K562 (cell line): ENCODE measurements around the gene AGPAT1. TPM values are rescaled to one million over a fixed set of nuclear protein-coding genes. Genes with fewer than 3 reads are reported as not detected.

ENCODE experiments used
- ATF7 ChIP-seq: fragments of 450-650 bp; IDR thresholded peaks from 2 replicates; pipeline ENCODE4 v1.7.1; 2014; ENCODE audit warnings: mild to moderate bottlenecking, moderate library complexity
- CBFB ChIP-seq: sonication (generic); formaldehyde crosslinking; IDR thresholded peaks from 2 replicates; pipeline ENCODE4 v1.4.0; 2020; ENCODE audit warnings: mild to moderate bottlenecking, missing genetic modification reagents
- CC2D1A ChIP-seq: fragments of 450-650 bp; IDR thresholded peaks from 2 replicates; pipeline ENCODE4 v1.6.1; 2017; ENCODE audit warnings: mild to moderate bottlenecking
- ETV6 ChIP-seq, 3 experiments: fragments of 150-350 bp in 1 of 3; sonication (generic) in 1 of 3; formaldehyde crosslinking in 1 of 3; IDR thresholded peaks; 2 replicates each; pipeline versions ENCODE4 v1.6.1 to v1.8.0; 2014 to 2022; ENCODE audit warnings: borderline replicate concordance in 2 of 3, low read depth in 2 of 3, antibody characterized with exemption in 1 of 3, low read length in 1 of 3, mild to moderate bottlenecking in 1 of 3, missing genetic modification reagents in 1 of 3
- EZH2 ChIP-seq: IDR thresholded peaks from 2 replicates; pipeline ENCODE4 v1.6.1; 2012; ENCODE audit warnings: low read depth, mild to moderate bottlenecking, inconsistent platforms, low read length, borderline replicate concordance
- NR1H2 ChIP-seq: sonication (generic); formaldehyde crosslinking; IDR thresholded peaks from 2 replicates; pipeline ENCODE4 v1.4.0; 2020; ENCODE audit warnings: mild to moderate bottlenecking, missing genetic modification reagents
- NR3C1 ChIP-seq: sonication (generic); formaldehyde crosslinking; IDR thresholded peaks from 2 replicates; pipeline ENCODE4 v1.8.1; 2022; ENCODE audit warnings: missing genetic modification reagents
- PTBP1 ChIP-seq: fragments of 200-400 bp; formaldehyde crosslinking; IDR thresholded peaks from 2 replicates; pipeline ENCODE4 v1.6.1; 2017; ENCODE audit warnings: low read depth, low read length
- RB1 ChIP-seq: fragments of 450-650 bp; IDR thresholded peaks from 2 replicates; pipeline ENCODE4 v1.6.1; 2017; ENCODE audit warnings: low read depth, mild to moderate bottlenecking
- ZBED1 ChIP-seq: IDR thresholded peaks from 2 replicates; pipeline ENCODE4 v1.6.1; 2014
- ZFX ChIP-seq: sonication (generic); formaldehyde crosslinking; IDR thresholded peaks from 2 replicates; pipeline ENCODE4 v1.8.0; 2022; ENCODE audit warnings: mild to moderate bottlenecking, missing genetic modification reagents, moderate library complexity
- ZKSCAN1 ChIP-seq: fragments of 150-350 bp; IDR thresholded peaks from 2 replicates; pipeline ENCODE4 v1.6.1; 2016; ENCODE audit warnings: low read depth, low read length
- ZKSCAN3 ChIP-seq: fragments of 250-450 bp; sonication (Bioruptor Pico); IDR thresholded peaks from 2 replicates; pipeline ENCODE4 v1.4.0; 2020
- ZNF212 ChIP-seq: fragments of 450-650 bp; formaldehyde crosslinking; IDR thresholded peaks from 2 replicates; pipeline ENCODE4 v1.4.0; 2020; ENCODE audit warnings: mild to moderate bottlenecking
- ZNF407 ChIP-seq: fragments of 450-650 bp; IDR thresholded peaks from 2 replicates; pipeline ENCODE4 v1.6.1; 2016; ENCODE audit warnings: low read depth
- ZNF77 ChIP-seq: fragments of 250-450 bp; sonication (Bioruptor Pico); IDR thresholded peaks from 2 replicates; pipeline ENCODE4 v1.5.0; 2020
- ZNF830 ChIP-seq: fragments of 250-450 bp; sonication (Bioruptor Pico); IDR thresholded peaks from 2 replicates; pipeline ENCODE4 v1.5.0; 2021; ENCODE audit warnings: mild to moderate bottlenecking
- ZSCAN29 ChIP-seq: fragments of 450-650 bp; IDR thresholded peaks from 2 replicates; pipeline ENCODE4 v1.6.1; 2017
- polyA plus RNA-seq, 8 experiments: library from polyadenylated mRNA; depleted of rRNA in 4 of 8; stranded (reverse) in 5 of 8; unstranded in 3 of 8; fragments of >200 nt; fragmentation: Nextera tagmentation in 2 of 8; fragmentation: Illumina TruSeq in 1 of 8; extraction: Ambion mirVana in 2 of 8; extraction: Trizol in 1 of 8; gene quantifications; 2 replicates each; pipeline versions ENCODE4 v1.2.1 to v1.2.3, GENCODE V29; 2011 to 2014; ENCODE audit warnings: inconsistent platforms in 1 of 8, missing spikeins in 1 of 8
- total RNA-seq, 7 experiments: library from RNA; depleted of rRNA in 6 of 7; stranded (reverse); fragments of >200 nt in 6 of 7; fragmentation: Illumina TruSeq in 2 of 7; extraction: Trizol in 2 of 7; gene quantifications; 2 replicates each; pipeline versions ENCODE4 v1.2.1 to v1.2.3, GENCODE V29; 2011 to 2021; ENCODE audit warnings: low replicate concordance in 1 of 7
- TF ChIP-seq, protein P1 (sequence below): fragments of 250-450 bp; sonication (Bioruptor Pico); IDR thresholded peaks from 2 replicates; pipeline ENCODE4 v1.4.0; 2020; ENCODE audit warnings: mild to moderate bottlenecking, moderate library complexity

The AGPAT1 gene
- total and polyA plus RNA-seq, 9 of the 15 experiments (the other 6 are each of a cell fraction or from before 2014, with no cell fraction given), result 37.9 to 176 (median 69.4) TPM

DNA sequence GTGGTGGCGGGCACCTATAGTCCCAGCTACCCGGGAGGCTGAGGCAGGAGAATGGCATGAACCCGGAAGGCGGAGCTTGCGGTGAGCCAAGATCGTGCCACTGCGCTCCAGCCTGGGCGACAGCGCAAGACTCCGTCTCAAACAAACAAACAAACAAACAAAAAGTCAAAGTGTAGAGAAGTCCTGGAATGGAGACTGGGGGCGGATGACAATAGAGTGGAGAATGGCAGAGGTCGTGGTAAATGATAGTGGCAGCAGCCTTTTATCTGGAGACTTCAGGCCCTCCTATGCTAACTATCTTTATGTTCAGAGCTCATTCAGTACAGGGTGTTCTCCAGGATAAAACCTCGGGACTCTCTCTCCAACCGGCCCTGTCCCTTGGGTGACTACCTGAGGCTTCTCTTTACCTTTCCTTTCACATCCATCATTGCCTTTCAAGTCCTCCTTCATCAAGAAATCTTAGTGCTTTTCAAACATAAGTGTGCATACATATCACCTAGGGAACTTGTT lies 44.4 kb downstream of the AGPAT1 start (continued):
- TF ChIP-seq ZNF407, result peak; percentile 50; the same call in 1 of the 2 replicates
- TF ChIP-seq EZH2, result peak; percentile 82; the same call in 1 of the 2 replicates
- TF ChIP-seq, protein P1, sequence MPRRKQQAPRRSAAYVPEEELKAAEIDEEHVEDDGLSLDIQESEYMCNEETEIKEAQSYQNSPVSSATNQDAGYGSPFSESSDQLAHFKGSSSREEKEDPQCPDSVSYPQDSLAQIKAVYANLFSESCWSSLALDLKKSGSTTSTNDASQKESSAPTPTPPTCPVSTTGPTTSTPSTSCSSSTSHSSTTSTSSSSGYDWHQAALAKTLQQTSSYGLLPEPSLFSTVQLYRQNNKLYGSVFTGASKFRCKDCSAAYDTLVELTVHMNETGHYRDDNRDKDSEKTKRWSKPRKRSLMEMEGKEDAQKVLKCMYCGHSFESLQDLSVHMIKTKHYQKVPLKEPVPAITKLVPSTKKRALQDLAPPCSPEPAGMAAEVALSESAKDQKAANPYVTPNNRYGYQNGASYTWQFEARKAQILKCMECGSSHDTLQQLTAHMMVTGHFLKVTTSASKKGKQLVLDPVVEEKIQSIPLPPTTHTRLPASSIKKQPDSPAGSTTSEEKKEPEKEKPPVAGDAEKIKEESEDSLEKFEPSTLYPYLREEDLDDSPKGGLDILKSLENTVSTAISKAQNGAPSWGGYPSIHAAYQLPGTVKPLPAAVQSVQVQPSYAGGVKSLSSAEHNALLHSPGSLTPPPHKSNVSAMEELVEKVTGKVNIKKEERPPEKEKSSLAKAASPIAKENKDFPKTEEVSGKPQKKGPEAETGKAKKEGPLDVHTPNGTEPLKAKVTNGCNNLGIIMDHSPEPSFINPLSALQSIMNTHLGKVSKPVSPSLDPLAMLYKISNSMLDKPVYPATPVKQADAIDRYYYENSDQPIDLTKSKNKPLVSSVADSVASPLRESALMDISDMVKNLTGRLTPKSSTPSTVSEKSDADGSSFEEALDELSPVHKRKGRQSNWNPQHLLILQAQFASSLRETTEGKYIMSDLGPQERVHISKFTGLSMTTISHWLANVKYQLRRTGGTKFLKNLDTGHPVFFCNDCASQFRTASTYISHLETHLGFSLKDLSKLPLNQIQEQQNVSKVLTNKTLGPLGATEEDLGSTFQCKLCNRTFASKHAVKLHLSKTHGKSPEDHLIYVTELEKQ, result no peak
- no peak for TF ChIP-seq NR3C1 (CRISPR knock-in tag)
- TF ChIP-seq ZBED1, result peak; percentile 80; the same call in 1 of the 2 replicates
- TF ChIP-seq ZNF77 (CRISPR knock-in tag), result no peak
- TF ChIP-seq ATF7, result peak; percentile 46
- TF ChIP-seq CBFB (CRISPR knock-in tag), result no peak; the same call in 1 of the 2 replicates
- TF ChIP-seq ETV6 (IDR thresholded peaks at IDR 0.05; ENCODE audit: borderline replicate concordance in 1 of 2, low read depth in 2 of 2, low read length in 1 of 2), result no peak
- TF ChIP-seq ETV6 (CRISPR knock-in tag; IDR thresholded peaks at IDR 0.05; ENCODE audit: borderline replicate concordance), result no peak
- 0 out of 2 replicates have a peak, but pooled peaks have one; percentile 44 for TF ChIP-seq ZKSCAN1
- TF ChIP-seq PTBP1, result 0 out of 2 replicates have a peak, but pooled peaks have one; percentile 45
- TF ChIP-seq RB1, result peak; percentile 60; the same call in 1 of the 2 replicates
- 0 out of 2 replicates have a peak, but pooled peaks have one; percentile 22 for TF ChIP-seq ZNF212
- TF ChIP-seq NR1H2, result no peak
- peak; percentile 100 for TF ChIP-seq CC2D1A
- 0 out of 2 replicates have a peak, but pooled peaks have one; percentile 18 for TF ChIP-seq ZFX (CRISPR knock-in tag)
- no peak for TF ChIP-seq ZKSCAN3 (CRISPR knock-in tag)
- 0 out of 2 replicates have a peak, but pooled peaks have one; percentile 51 for TF ChIP-seq ZSCAN29
- no peak for TF ChIP-seq ZNF830 (CRISPR knock-in tag)
